H9 (cell line): ENCODE measurements around the gene PRR15. TPM values are rescaled to one million over a fixed set of nuclear protein-coding genes. Genes with fewer than 3 reads are reported as not detected.

Experiments used
- DNase-seq: peaks from one replicate; pipeline ENCODE4 v3.0.0-alpha.2; 2017
- H2AFZ ChIP-seq: one replicate; pipeline ENCODE4 v1.6.1; 2013; ENCODE audit warnings: mild to moderate bottlenecking, low read length, control low read depth, moderate library complexity
- H2AK5ac ChIP-seq: 2 replicates; pipeline ENCODE4 v1.6.1; 2013; ENCODE audit warnings: low read length, control low read depth, mixed read lengths; ENCODE audit not compliant: insufficient read length
- H2BK120ac ChIP-seq: one replicate; pipeline ENCODE4 v1.6.1; 2013; ENCODE audit warnings: low read depth, mild to moderate bottlenecking, low read length, control low read depth, inconsistent platforms; ENCODE audit not compliant: poor library complexity, severe bottlenecking
- H2BK12ac ChIP-seq: 2 replicates; pipeline ENCODE4 v1.6.1; 2013; ENCODE audit warnings: low read length, control low read depth, mixed read lengths, low read depth; ENCODE audit not compliant: insufficient read length
- H2BK15ac ChIP-seq: 2 replicates; pipeline ENCODE4 v1.6.1; 2013; ENCODE audit warnings: low read depth, low read length, control low read depth
- H2BK20ac ChIP-seq: one replicate; pipeline ENCODE4 v1.6.1; 2013; ENCODE audit warnings: low read depth, mild to moderate bottlenecking, low read length, control low read depth, inconsistent platforms; ENCODE audit not compliant: poor library complexity, severe bottlenecking
- H2BK5ac ChIP-seq: 2 replicates; pipeline ENCODE4 v1.6.1; 2013; ENCODE audit warnings: low read length, control low read depth, mixed read lengths; ENCODE audit not compliant: insufficient read length
- H3K14ac ChIP-seq: 2 replicates; pipeline ENCODE4 v1.6.1; 2013; ENCODE audit warnings: low read length, control low read depth; ENCODE audit not compliant: insufficient read depth
- H3K18ac ChIP-seq: 2 replicates; pipeline ENCODE4 v1.6.1; 2013; ENCODE audit warnings: low read depth, mild to moderate bottlenecking, mixed read lengths, low read length, control low read depth; ENCODE audit not compliant: insufficient read length
- H3K23ac ChIP-seq: 2 replicates; pipeline ENCODE4 v1.6.1; 2013; ENCODE audit warnings: low read length, control low read depth, mixed read lengths, low read depth; ENCODE audit not compliant: insufficient read length
- H3K23me2 ChIP-seq: 2 replicates; pipeline ENCODE4 v1.6.1; 2013; ENCODE audit warnings: low read depth, mild to moderate bottlenecking, mixed read lengths, low read length, control low read depth; ENCODE audit not compliant: insufficient read length, poor library complexity, severe bottlenecking
- H3K27ac ChIP-seq: 2 replicates; pipeline ENCODE4 v1.5.1; 2013; ENCODE audit warnings: low read length, control low read depth, mixed read lengths, low read depth; ENCODE audit not compliant: insufficient read length
- H3K27me3 ChIP-seq: 2 replicates; pipeline ENCODE4 v1.6.1; 2013; ENCODE audit warnings: low read length, control low read depth, inconsistent platforms; ENCODE audit not compliant: insufficient read depth
- H3K4ac ChIP-seq: 2 replicates; pipeline ENCODE4 v1.6.1; 2013; ENCODE audit warnings: low read depth, mild to moderate bottlenecking, control low read depth, inconsistent platforms, low read length, moderate library complexity
- H3K4me1 ChIP-seq: 2 replicates; pipeline ENCODE4 v1.6.1; 2013; ENCODE audit warnings: low read length, control low read depth, inconsistent platforms; ENCODE audit not compliant: insufficient read depth
- H3K4me2 ChIP-seq: 2 replicates; pipeline ENCODE4 v1.6.1; 2013; ENCODE audit warnings: low read length, control low read depth, mixed read lengths; ENCODE audit not compliant: insufficient read length, insufficient read depth
- H3K56ac ChIP-seq: 2 replicates; pipeline ENCODE4 v1.6.1; 2013; ENCODE audit warnings: low read depth, mild to moderate bottlenecking, mixed read lengths, low read length, control low read depth; ENCODE audit not compliant: insufficient read length
- H3K79me1 ChIP-seq: 2 replicates; pipeline ENCODE4 v1.6.1; 2013; ENCODE audit warnings: low read depth, mild to moderate bottlenecking, moderate library complexity, low read length, control low read depth, inconsistent platforms; ENCODE audit not compliant: insufficient read depth, poor library complexity, severe bottlenecking
- H3K79me2 ChIP-seq: 2 replicates; pipeline ENCODE4 v1.6.1; 2013; ENCODE audit warnings: low read length, control low read depth, inconsistent platforms; ENCODE audit not compliant: insufficient read depth
- H3K9ac ChIP-seq: 2 replicates; pipeline ENCODE4 v1.6.1; 2013; ENCODE audit warnings: low read length, control low read depth, mixed read lengths; ENCODE audit not compliant: insufficient read length; ENCODE audit errors: extremely low read depth
- H3K9me3 ChIP-seq: one replicate; pipeline ENCODE4 v1.6.1; 2013; ENCODE audit warnings: low read depth, low read length, inconsistent platforms; ENCODE audit not compliant: control insufficient read depth
- H3T11ph ChIP-seq: one replicate; pipeline ENCODE4 v1.6.1; 2013; ENCODE audit warnings: mild to moderate bottlenecking, low read length, control low read depth, inconsistent platforms
- H4K20me1 ChIP-seq: one replicate; pipeline ENCODE4 v1.6.1; 2013; ENCODE audit not compliant: control insufficient read depth, insufficient read length, insufficient read depth
- H4K5ac ChIP-seq: 2 replicates; pipeline ENCODE4 v1.6.1; 2013; ENCODE audit warnings: low read depth, mild to moderate bottlenecking, mixed read lengths, low read length, control low read depth; ENCODE audit not compliant: insufficient read length
- H4K8ac ChIP-seq: replicated peaks from 2 replicates; pipeline ENCODE4 v1.6.1; 2013; ENCODE audit warnings: low read length, control low read depth, mixed read lengths, low read depth; ENCODE audit not compliant: insufficient read length
- H4K91ac ChIP-seq: 2 replicates; pipeline ENCODE4 v1.6.1; 2013; ENCODE audit warnings: low read depth, mild to moderate bottlenecking, moderate library complexity, mixed read lengths, low read length, control low read depth; ENCODE audit not compliant: insufficient read length
- H3K27ac Mint-ChIP-seq, 3 experiments: 2 replicates in 2 of 3; 3 replicates in 1 of 3; pipeline ENCODE4 v1.8.0; 2020 to 2021; ENCODE audit warnings: mixed read lengths in 3 of 3, mild to moderate bottlenecking in 1 of 3, moderate library complexity in 1 of 3
- H3K27me3 Mint-ChIP-seq: 2 replicates; pipeline ENCODE4 v1.8.0; 2021; ENCODE audit warnings: low read depth, mild to moderate bottlenecking, moderate library complexity, mixed read lengths
- H3K36me3 Mint-ChIP-seq, 3 experiments: 2 replicates in 2 of 3; 3 replicates in 1 of 3; pipeline ENCODE4 v1.8.0; 2020 to 2021; ENCODE audit warnings: low read depth in 3 of 3, mixed read lengths in 3 of 3; ENCODE audit not compliant: insufficient read depth in 1 of 3
- H3K4me1 Mint-ChIP-seq, 2 experiments: 2 replicates each; pipeline ENCODE4 v1.8.0; 2020; ENCODE audit warnings: mixed read lengths in 2 of 2
- H3K4me3 Mint-ChIP-seq, 2 experiments: 2 replicates in 1 of 2; 3 replicates in 1 of 2; pipeline ENCODE4 v1.8.0; 2020 to 2021; ENCODE audit warnings: mild to moderate bottlenecking in 2 of 2, mixed read lengths in 2 of 2, moderate library complexity in 1 of 2
- H3K9me3 Mint-ChIP-seq, 2 experiments: 2 replicates in 1 of 2; 3 replicates in 1 of 2; pipeline ENCODE4 v1.8.0; 2020; ENCODE audit warnings: mild to moderate bottlenecking in 2 of 2, mixed read lengths in 2 of 2, moderate library complexity in 1 of 2
- WGBS: extraction: QIAGEN DNeasy Blood & Tissue Kit; methylation state at CpG from one replicate; pipeline ENCODE4 v1.1.7; 2013; ENCODE audit warnings: missing lambda C conversion rate, low lambda C conversion rate, mixed read lengths; ENCODE audit not compliant: insufficient read length; ENCODE audit errors: extremely low coverage; 5-methylcytosine and 5-hydroxymethylcytosine counted together
- total RNA-seq: library from RNA; stranded (reverse); gene quantifications from 2 replicates; pipeline ENCODE4 v1.2.1, GENCODE V29; 2021
- TF ChIP-seq, protein P1 (sequence below): fragments of 200-600 bp; sonication (generic); conservative IDR thresholded peaks from 3 replicates; pipeline ENCODE4 v1.8.0; 2021; ENCODE audit warnings: antibody characterized with exemption, mild to moderate bottlenecking

Gene PRR15
- total RNA-seq, 1 experiment from 2014 or later = 15.1 TPM

GRCh38 chr7:29607889-29608288, 44.3 kb downstream of the PRR15 start:
- TF ChIP-seq, protein P1, sequence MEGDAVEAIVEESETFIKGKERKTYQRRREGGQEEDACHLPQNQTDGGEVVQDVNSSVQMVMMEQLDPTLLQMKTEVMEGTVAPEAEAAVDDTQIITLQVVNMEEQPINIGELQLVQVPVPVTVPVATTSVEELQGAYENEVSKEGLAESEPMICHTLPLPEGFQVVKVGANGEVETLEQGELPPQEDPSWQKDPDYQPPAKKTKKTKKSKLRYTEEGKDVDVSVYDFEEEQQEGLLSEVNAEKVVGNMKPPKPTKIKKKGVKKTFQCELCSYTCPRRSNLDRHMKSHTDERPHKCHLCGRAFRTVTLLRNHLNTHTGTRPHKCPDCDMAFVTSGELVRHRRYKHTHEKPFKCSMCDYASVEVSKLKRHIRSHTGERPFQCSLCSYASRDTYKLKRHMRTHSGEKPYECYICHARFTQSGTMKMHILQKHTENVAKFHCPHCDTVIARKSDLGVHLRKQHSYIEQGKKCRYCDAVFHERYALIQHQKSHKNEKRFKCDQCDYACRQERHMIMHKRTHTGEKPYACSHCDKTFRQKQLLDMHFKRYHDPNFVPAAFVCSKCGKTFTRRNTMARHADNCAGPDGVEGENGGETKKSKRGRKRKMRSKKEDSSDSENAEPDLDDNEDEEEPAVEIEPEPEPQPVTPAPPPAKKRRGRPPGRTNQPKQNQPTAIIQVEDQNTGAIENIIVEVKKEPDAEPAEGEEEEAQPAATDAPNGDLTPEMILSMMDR = no peak
- Mint-ChIP-seq H3K27ac (no peak overlapping the region), H3K4me3 (no peak overlapping the region), H3K4me1 (peaks cover 44 to 49% of the 10 kb centered on the region in 2 experiments), H3K9me3 (peaks cover 4% of the 10 kb centered on the region in 2 experiments; a peak in 4 of 5 replicates), H3K36me3 (peaks cover 0 to 5% (median 3%) of the 10 kb centered on the region in 3 experiments; a peak in 4 of 7 replicates), H3K27me3 (no peaks in the 10 kb centered on the region)
- Histone ChIP-seq H4K91ac (no peak overlapping the region), H3K79me1 (no peaks in the 10 kb centered on the region), H2AFZ (no peak overlapping the region), H3K56ac (no peak overlapping the region), H3K23ac (no peak overlapping the region), H3T11ph (no peak overlapping the region), H3K4ac (no peak overlapping the region), H3K18ac (no peak overlapping the region), H4K8ac (no peak overlapping the region), H4K5ac (no peak overlapping the region), H2BK5ac (no peak overlapping the region), H3K4me2 (no peak overlapping the region), H3K79me2 (no peaks in the 10 kb centered on the region), H3K23me2 (no peaks in the 10 kb centered on the region), H3K14ac (no peak overlapping the region), H3K27me3 (no peaks in the 10 kb centered on the region), H3K4me1 (peaks cover 7% of the 10 kb centered on the region; the same call in 1 of the 2 replicates), H2BK15ac (no peak overlapping the region), H4K20me1 (no peaks in the 10 kb centered on the region), H3K9me3 (no peaks in the 10 kb centered on the region), H2AK5ac (no peak overlapping the region), H3K27ac (no peak overlapping the region), H2BK12ac (no peak overlapping the region), H2BK20ac (no peak overlapping the region), H3K9ac (no peak overlapping the region), H2BK120ac (no peak overlapping the region)
- WGBS = no CpG with 5 or more reads among the region's 4 CpGs
- DNase-seq = no peak
